MM.1S (cell line): ENCODE data around the gene SPOCD1.

Source experiments
- EZH2 ChIP-seq: fragments of 300-600 bp; sonication (generic); optimal IDR thresholded peaks from 2 replicates; pipeline ENCODE3; 2017; ENCODE audit warnings: low read depth, mild to moderate bottlenecking, antibody characterized with exemption, low read length, mixed read lengths
- EZH2phosphoT487 ChIP-seq: fragments of 300-600 bp; sonication (generic); IDR thresholded peaks from 2 replicates; pipeline ENCODE4 v1.6.1; 2018; ENCODE audit warnings: antibody characterized with exemption, low read length
- TF ChIP-seq, protein P1 (sequence below): fragments of 300-600 bp; sonication (generic); IDR thresholded peaks from 2 replicates; pipeline ENCODE4 v1.5.1; 2016; ENCODE audit warnings: antibody characterized with exemption, low read length, mixed read lengths

DNA sequence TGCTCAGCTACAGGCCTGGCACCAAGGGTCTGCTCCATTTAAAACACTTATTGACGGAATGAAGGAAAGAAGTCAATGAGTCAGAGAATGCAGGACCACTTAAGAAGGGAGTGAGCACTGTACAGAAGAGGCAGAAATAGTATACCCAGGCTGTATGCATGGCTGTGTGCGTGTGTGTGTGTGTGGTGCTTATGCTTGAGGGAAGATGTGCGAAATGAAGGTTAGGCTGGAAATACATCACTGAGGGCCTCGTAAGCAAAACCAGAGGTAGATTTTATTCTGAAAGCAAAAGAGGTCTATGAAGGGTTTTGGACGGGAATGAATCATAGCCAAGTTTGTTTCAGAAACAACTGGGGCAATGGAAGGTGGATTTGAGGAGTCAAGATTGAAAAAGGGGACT lies 42.0 kb downstream of the SPOCD1 start:
- TF ChIP-seq, protein P1, sequence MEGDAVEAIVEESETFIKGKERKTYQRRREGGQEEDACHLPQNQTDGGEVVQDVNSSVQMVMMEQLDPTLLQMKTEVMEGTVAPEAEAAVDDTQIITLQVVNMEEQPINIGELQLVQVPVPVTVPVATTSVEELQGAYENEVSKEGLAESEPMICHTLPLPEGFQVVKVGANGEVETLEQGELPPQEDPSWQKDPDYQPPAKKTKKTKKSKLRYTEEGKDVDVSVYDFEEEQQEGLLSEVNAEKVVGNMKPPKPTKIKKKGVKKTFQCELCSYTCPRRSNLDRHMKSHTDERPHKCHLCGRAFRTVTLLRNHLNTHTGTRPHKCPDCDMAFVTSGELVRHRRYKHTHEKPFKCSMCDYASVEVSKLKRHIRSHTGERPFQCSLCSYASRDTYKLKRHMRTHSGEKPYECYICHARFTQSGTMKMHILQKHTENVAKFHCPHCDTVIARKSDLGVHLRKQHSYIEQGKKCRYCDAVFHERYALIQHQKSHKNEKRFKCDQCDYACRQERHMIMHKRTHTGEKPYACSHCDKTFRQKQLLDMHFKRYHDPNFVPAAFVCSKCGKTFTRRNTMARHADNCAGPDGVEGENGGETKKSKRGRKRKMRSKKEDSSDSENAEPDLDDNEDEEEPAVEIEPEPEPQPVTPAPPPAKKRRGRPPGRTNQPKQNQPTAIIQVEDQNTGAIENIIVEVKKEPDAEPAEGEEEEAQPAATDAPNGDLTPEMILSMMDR, result no peak
- no peak for TF ChIP-seq EZH2
- TF ChIP-seq EZH2phosphoT487, result no peak
